GM12801 (cell line): ENCODE results near the gene LAMC3.

Source experiments
- TF ChIP-seq, protein P1 (sequence below): IDR thresholded peaks from one replicate; pipeline ENCODE4 v1.5.1; 2011; ENCODE audit warnings: control low read depth; ENCODE audit not compliant: insufficient read length; ENCODE audit errors: extremely low read depth

Gene LAMC3

DNA sequence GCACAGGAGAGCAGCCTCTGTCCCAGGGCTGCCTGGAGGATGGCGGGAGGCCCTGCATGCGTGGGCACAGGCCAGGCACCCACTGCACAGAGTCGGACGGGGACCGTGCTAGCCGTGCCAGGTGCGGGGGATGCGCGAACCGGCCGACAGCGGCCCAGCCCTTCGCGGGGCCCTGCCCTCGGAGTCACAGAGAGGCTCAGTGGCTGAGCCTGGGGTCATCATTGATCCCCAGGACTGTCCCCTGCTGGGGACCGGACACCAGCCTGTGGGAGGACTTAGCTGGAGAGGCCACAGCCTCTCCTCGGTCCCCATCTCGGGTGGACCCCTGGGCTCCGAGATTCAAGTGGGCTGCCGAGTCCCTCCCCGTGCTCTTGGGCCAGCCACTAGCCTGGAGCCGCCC lies 19.1 kb upstream of the LAMC3 start:
- TF ChIP-seq, protein P1, sequence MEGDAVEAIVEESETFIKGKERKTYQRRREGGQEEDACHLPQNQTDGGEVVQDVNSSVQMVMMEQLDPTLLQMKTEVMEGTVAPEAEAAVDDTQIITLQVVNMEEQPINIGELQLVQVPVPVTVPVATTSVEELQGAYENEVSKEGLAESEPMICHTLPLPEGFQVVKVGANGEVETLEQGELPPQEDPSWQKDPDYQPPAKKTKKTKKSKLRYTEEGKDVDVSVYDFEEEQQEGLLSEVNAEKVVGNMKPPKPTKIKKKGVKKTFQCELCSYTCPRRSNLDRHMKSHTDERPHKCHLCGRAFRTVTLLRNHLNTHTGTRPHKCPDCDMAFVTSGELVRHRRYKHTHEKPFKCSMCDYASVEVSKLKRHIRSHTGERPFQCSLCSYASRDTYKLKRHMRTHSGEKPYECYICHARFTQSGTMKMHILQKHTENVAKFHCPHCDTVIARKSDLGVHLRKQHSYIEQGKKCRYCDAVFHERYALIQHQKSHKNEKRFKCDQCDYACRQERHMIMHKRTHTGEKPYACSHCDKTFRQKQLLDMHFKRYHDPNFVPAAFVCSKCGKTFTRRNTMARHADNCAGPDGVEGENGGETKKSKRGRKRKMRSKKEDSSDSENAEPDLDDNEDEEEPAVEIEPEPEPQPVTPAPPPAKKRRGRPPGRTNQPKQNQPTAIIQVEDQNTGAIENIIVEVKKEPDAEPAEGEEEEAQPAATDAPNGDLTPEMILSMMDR: no peak

DNA sequence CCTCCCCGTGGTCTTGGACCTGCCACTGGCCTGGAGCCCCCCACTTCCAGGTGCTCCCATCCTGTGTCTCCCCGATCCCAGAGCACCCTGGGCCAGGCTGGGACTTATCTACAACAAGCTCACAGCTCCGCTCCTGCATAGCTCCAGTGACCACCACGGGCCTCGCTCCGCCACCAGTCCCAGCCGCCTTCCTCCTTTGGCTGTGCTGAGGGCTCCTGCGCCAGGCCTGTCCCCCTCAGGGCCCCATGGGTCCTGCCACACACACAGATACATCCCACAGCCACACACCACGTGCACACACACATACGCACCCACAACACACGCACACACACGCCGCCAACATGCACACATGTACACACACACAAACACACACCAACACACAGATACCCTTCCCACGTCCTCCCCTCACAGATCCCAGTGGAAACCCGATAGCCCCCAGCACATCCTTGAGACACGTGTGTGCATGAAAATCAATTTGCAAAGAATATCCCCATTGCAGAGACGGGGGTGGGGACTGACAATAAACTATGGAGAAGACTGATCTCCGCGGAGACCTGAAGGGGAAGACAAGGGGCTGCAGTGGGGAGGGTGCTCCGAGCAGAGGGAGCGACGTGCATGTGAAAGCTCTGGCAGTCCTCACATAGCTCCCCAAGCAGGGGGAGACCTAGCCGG lies 18.5 kb upstream of the LAMC3 start:
- TF ChIP-seq, protein P1: no peak

DNA sequence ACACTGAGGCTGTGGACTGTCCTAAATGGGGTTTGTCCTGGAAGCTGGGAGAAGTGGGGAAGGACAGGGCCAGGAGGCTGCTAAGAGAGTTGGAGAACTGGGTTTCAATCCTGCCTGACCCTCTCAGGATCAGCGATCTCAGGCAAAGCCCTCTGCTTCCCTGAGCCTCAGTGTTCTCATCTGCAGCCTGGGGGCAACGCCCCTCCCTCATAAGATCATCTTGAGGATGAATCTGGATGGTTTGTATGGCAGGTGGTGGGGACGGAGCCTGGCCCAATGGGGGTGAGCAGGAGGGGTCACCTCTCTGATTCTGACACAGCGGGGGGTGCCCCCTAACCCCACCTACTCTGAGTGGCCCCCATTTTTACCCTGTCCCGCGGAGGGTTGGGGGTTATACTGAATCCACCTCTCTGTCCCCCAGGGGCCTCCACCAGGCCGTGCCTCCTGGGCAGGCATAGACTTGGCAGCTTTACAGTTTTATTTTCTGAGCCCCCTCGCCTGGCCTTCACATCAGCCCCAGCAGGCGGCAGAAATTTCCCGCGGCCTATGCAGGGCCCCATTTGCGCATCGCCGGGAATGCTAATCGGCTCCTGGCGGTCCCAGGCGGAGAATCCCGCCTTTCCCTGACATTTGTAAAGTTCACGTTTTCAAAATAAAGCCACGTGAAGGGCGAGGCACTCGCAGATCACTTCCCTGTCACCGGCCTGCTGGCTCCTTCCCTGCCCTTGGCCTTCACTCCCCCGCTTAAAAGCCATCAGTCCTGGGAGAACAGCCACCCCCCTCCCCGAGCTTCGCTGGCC lies 17.8 kb upstream of the LAMC3 start:
- TF ChIP-seq, protein P1: no peak

- TF ChIP-seq, protein P1: no peak
Observed at GRCh38 chr9:130991778-130992681, 16.9 kb upstream of the LAMC3 start.

DNA sequence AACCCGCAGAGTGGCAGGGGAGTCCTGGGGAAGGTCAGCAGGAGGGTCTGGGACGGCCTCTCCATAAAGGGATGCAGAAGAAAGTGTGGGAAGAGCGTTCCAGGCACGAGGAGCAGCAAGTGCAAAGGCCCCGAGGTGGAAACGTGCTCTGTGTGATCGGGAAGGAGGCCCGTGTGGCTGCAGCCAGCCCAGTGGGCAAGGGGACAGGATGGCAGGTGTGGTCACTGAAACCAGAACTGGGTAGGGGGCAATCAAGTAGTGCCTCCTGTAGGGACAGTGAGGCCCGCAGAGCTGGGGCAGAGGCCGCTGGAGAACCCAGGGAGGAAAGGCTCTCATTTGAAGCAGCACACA lies 16.3 kb upstream of the LAMC3 start:
- TF ChIP-seq, protein P1: no peak

DNA sequence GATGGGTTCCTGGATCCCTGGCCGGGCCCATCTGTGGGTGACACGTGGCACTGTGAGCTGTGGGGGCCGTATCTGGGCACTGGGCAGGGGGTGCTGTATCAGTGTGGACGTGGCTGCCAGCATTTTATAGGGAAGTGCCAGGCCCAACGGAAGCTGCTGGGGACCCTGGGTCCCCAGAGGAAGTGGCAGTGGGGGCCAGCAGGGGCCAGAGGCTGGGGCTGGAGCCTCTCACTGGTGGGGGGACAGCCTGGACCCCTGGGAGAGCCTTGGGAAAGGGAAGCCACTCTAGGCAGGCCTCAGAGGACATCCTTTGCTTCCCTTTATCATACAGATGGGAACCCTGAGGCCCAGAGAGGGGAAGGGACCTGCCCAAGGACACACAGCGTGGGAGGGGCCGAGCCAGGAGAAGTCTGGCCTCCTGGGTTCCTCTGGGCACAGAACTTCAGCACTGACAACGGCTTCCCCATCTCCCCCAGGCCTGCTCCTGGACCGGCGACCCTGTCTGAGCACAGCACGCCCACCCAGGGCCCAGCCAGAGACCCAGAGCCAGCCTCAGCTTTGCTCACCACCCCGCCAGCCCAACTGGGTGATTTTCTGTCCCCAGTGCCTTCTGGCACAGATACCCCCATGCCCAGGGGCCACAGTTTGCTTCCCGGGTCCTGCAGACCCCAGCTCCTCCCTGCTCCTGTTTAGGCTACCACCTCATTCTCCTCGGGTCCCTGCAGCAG lies 15.5 kb upstream of the LAMC3 start:
- TF ChIP-seq, protein P1: no peak
